GM19025 (cell line): ENCODE measurements around the gene OPCML.
A peak's percentile ranks its signal among the peaks of the same experiment; 100 is the strongest.

ENCODE experiments used
- ATAC-seq: cut with Tn5 transposase; IDR thresholded peaks from one replicate; pipeline ENCODE4 v1.9.1; 2021; ENCODE audit warnings: mild to moderate bottlenecking, low read depth, moderate library complexity; ENCODE audit not compliant: unreplicated experiment

OPCML gene

GRCh38 chr11:133202816-133203215, 329.5 kb downstream of the OPCML start:
- ATAC-seq, result no peak

DNA sequence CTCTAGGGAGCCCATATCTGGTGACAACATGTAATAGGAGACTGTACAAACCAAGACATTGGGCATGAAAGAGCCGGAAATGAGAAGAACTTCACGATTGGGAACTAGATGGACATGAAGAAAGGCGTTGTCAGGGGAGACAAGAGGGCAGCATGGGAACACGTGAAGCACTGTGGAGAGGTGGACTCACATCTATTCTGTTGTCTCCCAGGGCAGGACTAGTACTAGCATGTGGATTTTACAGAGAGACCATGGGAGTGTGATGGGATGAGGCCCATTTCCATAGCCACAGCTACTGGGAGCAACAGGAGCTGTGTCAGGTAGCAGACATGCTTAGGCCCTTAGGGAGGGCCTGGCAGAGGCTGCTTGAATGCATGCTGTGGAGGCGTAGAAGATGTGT, 333.9 kb downstream of the OPCML start:
- no peak for ATAC-seq

DNA sequence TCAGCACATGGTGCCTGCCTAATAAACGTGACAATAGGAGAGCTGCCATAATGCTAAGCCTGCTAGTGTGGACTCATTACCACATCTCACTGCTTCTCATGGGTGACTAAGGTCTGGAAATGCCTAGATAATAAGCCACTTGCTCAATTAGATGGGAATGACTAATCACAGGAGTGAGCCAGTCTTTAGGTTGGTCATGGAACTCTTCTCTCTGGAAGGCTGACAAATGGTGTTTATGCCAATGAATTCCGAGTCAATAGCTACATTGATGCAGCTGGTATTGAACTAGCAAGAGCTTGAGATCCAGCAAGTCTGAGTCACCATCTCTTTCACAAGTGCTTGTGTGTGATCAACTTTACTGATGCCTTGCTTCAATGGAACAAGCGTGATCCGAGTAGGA, 334.9 kb downstream of the OPCML start:
- no peak for ATAC-seq

DNA sequence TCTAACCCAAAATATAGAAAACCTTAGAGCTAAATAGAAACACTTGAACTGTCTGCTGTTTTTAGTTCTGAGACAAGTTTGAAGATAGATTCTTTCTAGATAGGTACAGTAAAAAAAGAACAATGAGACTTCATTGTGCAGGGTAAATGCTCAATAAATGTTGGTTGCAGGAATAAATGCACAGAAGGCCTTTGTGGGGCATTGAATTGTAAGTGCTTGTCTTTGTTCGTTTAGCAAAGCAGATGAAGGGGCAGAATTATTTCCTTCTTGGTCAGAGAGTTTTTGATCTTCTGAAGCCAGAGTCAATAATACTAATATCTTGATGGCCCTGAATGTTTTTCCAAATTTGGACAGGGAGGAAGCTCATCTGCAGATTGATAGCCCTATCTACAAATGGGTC, 340.4 kb downstream of the OPCML start:
- ATAC-seq, result no peak

GRCh38 chr11:133181667-133182066, 350.6 kb downstream of the OPCML start:
- no peak for ATAC-seq

DNA sequence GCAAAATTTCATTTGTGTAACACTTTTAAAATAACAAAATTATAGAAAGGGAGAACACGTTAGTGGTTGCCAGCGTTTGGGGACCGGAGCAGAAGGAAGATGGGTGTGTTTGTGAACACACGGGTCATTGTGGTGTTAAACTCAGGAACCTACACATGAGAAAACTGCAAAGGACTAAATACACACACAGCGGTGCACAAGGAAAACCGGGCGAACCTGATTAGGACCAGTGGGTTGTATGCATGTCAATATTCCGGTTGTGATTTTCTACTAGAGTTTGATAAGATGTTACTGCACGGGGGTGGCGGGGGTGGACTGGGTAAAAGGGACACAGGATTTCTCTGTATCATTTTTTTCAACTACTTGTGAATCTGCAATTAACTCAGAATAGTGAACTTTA, 351.2 kb downstream of the OPCML start:
- no peak for ATAC-seq

DNA sequence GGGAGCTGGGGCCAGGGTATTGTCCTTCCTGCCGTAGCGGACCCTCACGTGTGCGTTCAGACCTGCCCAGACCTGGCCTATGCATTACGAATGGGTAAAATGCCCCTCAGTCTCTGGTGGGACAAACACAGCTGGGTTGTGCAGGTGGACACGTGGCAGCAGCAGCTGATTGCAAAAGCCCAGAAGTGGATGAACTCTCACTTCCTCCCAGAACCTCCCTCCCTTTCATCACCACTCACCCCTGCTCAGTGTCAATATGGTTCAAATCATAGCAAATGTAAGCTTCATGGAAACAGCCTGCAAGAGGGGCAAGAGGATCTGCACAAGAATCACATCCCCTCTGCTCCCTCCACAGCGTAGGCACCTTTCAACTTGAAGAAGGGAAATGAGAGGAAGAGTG, 352.1 kb downstream of the OPCML start:
- no peak for ATAC-seq

- ATAC-seq, result no peak
Observed at GRCh38 chr11:133176748-133177147, 355.6 kb downstream of the OPCML start.

DNA sequence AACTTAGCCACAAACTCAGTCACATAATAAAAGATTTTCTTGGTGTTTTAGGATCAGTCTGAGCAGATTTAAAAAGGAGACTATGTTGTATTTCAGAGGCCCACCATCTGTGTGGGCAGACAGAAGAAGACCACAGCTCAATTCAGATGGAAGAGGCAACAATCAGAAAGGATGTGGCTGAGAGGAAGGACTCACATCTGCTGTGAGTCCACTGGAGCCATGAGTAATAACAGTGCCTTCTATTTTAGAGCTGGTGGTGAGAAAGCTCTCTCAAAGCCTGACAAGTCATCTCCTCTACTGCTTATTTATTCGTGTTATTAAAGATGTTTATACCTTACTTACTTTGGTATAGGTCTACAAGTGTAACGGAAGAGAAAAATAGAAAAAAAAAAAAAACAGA, 357.2 kb downstream of the OPCML start:
- ATAC-seq, result no peak

- no peak for ATAC-seq
Observed at GRCh38 chr11:133173810-133174412, 358.4 kb downstream of the OPCML start.

DNA sequence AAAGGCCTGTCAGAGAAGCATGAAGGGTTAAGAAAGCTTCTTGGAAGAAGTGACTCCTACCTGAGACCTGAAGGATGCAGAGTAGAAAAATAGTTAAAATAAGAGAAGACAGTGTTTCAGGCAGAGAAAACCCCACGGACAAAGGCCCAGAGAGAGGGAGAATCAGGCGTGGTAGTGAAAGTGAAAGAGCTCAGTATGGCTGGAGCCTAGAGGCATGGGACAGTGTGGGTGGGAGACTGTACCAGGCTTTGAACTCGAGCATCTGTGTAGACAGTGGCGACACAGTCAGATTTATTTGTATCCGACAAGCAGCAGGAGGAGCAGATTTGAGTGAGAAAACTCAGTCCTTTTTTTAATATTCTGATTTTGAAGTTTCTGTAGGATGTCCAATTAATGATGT, 360.0 kb downstream of the OPCML start:
- ATAC-seq, result no peak

GRCh38 chr11:133171374-133171773, 360.9 kb downstream of the OPCML start:
- ATAC-seq, result no peak

GRCh38 chr11:133168016-133168415, 364.3 kb downstream of the OPCML start:
- no peak for ATAC-seq

- ATAC-seq, result no peak
Observed at GRCh38 chr11:133166662-133167061, 365.6 kb downstream of the OPCML start.

DNA sequence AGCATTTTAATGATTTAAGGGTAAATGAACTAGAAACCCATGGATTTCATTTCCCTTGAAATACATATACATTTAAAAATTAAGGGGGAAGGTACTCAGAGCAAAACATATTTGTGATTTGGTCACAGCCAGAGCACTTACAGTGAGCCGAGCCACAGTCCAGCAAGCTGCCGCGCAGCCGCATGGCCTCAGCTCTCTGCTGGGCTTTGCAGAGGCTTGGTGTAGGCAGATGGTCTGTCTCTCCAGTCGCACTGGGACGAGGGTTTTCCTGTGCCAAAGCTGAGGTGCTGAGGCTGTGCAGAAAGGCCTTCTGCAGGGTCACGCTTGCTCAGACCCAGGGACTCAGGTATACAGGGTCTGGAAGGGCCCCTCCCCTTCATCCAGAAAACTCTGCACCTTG, 367.3 kb downstream of the OPCML start:
- no peak for ATAC-seq

DNA sequence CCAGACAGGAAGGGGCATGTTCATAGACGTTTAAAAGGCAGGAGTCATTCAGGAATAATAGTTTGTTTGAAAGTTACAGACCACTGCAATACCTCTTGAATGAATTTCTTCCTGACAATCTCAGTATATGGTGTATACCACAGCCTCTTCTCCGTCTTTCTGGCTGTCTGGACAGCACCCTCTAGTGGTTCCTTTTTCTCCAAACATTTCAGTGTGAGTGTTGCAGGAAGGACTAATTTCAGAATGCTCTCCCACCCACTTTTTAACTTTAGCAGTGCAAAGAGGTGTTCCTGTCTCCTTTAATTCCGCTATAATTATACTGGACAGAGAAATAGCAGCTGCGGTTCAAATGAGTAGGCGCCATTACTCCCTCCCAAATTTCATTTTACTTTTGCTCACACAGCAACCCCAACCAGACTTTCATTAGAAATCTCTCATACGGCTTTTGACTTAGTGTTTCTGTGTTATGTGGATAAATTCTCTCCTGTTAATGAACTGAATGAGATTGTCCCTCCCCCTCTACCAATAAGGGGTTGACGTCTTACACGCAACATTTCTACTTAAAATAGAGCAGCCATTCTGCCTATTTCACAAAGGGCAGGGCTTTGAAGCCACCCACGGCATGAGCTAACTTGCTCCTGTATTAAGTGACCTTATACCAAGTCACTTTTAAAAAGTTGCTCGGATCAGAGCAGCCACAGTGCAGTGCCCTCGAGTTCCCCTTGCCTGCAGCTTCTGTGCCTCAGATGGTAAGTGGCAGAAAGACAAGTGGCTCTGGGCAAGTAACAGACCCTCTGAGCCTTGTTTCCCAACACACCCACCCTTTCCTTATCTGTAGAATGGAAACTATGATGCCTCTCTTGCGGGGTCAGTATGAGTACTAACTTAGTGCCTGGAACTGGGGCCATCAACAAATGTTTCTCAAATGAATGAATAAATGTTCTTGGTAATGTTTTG, 368.6 kb downstream of the OPCML start:
- peak; percentile 48 for ATAC-seq

- no peak for ATAC-seq
Observed at GRCh38 chr11:133162227-133162626, 370.1 kb downstream of the OPCML start.

DNA sequence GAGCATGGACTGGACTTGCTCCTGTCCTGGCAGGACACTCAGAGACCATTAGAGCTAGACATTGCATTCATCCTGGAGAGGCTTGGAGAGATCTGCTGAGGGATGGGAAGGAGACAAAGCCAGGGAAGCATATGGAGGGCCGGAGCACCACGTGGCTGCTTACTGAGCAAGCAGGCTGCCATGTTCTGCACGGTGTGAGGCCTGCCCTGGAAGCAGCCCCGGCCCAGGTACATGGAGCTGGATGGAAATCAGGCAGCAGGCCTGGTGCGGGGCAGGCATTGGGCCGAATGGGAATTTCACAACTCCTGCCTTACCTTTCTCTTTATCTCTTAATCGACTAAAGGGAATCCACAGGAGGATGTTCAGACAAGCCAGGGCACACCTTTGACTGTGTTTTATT, 371.5 kb downstream of the OPCML start:
- no peak for ATAC-seq

DNA sequence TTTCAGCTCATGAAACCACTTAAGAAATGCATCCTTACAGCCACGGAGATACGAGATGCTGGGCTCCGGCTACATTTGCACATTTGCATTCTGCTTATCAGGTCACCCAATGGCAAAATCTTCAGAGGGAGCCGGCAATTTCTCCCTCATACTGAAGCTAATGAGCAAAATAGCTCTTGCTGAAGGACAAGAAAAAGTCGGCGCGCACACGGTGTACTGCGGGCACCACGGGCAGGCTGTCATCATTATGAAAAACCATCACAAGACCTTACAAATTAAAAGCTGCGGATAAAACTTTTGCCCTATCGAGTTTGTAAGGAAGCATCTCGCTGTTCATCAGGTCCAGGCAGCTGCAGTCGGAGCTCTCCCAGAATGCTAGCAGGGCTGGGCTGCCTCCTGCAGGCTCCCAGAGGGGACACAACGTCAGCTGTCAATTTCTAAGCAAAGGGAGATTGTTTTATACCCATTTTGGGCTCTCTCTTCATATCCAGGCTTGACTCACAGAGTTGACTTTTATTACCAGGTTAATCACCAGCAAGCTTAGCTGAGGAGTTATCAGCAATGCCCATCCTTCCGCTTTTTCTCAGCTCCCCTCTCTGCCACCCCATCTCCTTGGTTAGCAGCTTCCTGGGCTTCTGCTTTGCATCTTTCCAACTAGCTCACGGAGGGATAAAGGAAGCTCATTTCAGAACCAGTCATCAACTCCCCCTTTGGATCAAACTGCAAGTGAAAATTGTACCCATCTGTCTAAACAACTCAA, 375.1 kb downstream of the OPCML start:
- ATAC-seq, result no peak

DNA sequence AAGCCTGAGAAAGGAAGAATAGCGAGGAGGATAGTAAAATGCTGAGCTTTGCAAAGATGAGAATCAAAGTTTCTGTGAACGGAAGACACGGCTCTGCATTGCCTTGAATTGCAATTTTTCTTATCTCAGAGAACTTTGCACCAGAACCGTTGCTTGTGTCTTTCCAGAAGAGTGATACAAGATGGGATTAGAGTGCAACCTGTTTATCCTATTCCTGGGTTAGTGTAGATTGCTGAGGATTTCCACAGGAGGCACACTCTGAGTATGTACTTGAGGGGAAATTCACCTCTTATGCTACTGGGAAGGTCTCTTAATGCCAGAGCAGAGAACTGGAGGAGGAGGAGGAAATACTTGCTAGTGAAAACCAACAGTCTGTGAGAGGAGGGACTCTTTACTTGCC, 377.5 kb downstream of the OPCML start:
- no peak for ATAC-seq

- no peak for ATAC-seq
Observed at GRCh38 chr11:133154076-133154475, 378.2 kb downstream of the OPCML start.
